Natural killer cell (primary cell): Measurements from ENCODE around the gene RAD51B. TPM values are rescaled to one million over a fixed set of nuclear protein-coding genes. Genes with fewer than 3 reads are reported as not detected.
A peak's percentile ranks its signal among the peaks of the same experiment; 100 is the strongest.

Experiments used
- ATAC-seq, 3 donors: fragments of 150-1000 bp in 2 of 3; fragments of 200-7000 bp in 1 of 3; cut with Tn5 transposase; 1 replicate in 1 of 3; 2 replicates in 2 of 3; pipeline ENCODE4 v1.10.0; 2021; ENCODE audit warnings: mild to moderate bottlenecking in 2 of 3, moderate library complexity in 2 of 3
- DNase-seq, 2 donors: peaks; one replicate each; pipeline versions ENCODE4 v3.0.0 to v3.0.0-alpha.2; 2013 to 2021; ENCODE audit warnings: mixed read lengths in 1 of 2
- H3K27ac ChIP-seq: one replicate; pipeline ENCODE4 v1.5.1; 2013; ENCODE audit warnings: mild to moderate bottlenecking, low read length
- H3K27me3 ChIP-seq: one replicate; pipeline ENCODE4 v1.6.1; 2013; ENCODE audit warnings: low read length; ENCODE audit not compliant: control insufficient read depth, insufficient read depth
- H3K36me3 ChIP-seq: one replicate; pipeline ENCODE4 v1.6.1; 2013; ENCODE audit warnings: low read length; ENCODE audit not compliant: control insufficient read depth, insufficient read depth
- H3K4me1 ChIP-seq: one replicate; pipeline ENCODE4 v1.6.1; 2013; ENCODE audit warnings: low read length; ENCODE audit not compliant: control insufficient read depth, insufficient read depth
- H3K4me3 ChIP-seq: one replicate; pipeline ENCODE4 v1.5.1; 2013; ENCODE audit warnings: low read length
- H3K9me3 ChIP-seq: one replicate; pipeline ENCODE4 v1.6.1; 2013; ENCODE audit warnings: low read length; ENCODE audit not compliant: control insufficient read depth, insufficient read depth
- H3K27ac Mint-ChIP-seq, 2 donors: one replicate each; pipeline ENCODE4 v1.8.0; 2022; ENCODE audit warnings: mild to moderate bottlenecking in 2 of 2, mixed read lengths in 2 of 2, moderate library complexity in 1 of 2
- H3K27me3 Mint-ChIP-seq, 2 donors: one replicate each; pipeline ENCODE4 v1.8.0; 2022; ENCODE audit warnings: low read depth in 2 of 2, mixed read lengths in 2 of 2
- H3K36me3 Mint-ChIP-seq: one replicate; pipeline ENCODE4 v1.8.0; 2022; ENCODE audit warnings: mixed read lengths
- H3K4me1 Mint-ChIP-seq, 2 donors: one replicate each; pipeline ENCODE4 v1.8.0; 2022; ENCODE audit warnings: mixed read lengths in 2 of 2
- H3K4me3 Mint-ChIP-seq: one replicate; pipeline ENCODE4 v1.8.0; 2022; ENCODE audit warnings: mild to moderate bottlenecking, moderate library complexity, mixed read lengths
- H3K9me3 Mint-ChIP-seq, 2 donors: one replicate each; pipeline ENCODE4 v1.8.0; 2022; ENCODE audit warnings: mixed read lengths in 2 of 2
- CTCF ChIP-seq: fragments of 200-600 bp; IDR thresholded peaks from one replicate; pipeline ENCODE4 v1.8.0; 2022; ENCODE audit warnings: antibody characterized with exemption
- WGBS: methylation state at CpG from one replicate; pipeline ENCODE4 v1.1.7; 2013; ENCODE audit warnings: missing lambda C conversion rate; ENCODE audit not compliant: insufficient coverage; 5-methylcytosine and 5-hydroxymethylcytosine counted together
- intact Hi-C: fragments of 100-400 bp; cut with micrococcal nuclease; formaldehyde crosslinking; loops from one replicate; pipeline ENCODE4 v1.14.2; 2022
- total RNA-seq, 4 donors: library from RNA; stranded (reverse); fragments of 120-200 nt in 1 of 4; gene quantifications; one replicate each; pipeline versions ENCODE4 v1.2.3 to v1.2.4, GENCODE V29; 2013 to 2022

Gene RAD51B
- total RNA-seq, 3 donors from 2014 or later (not counting 1 experiment from before 2014, with no cell fraction given) = 28.1 to 37.6 (median 28.6) TPM

GRCh38 chr14:68263563-68264259 lies 444.1 kb downstream of the RAD51B start:
- Mint-ChIP-seq H3K27ac (no peak overlapping the region), H3K27me3 (no peaks in the 10 kb centered on the region), H3K36me3 (no peaks in the 10 kb centered on the region), H3K4me1 (peaks cover 25 to 27% of the 10 kb centered on the region in 2 donors), H3K9me3 (no peaks in the 10 kb centered on the region), H3K4me3 (no peak overlapping the region)
- Histone ChIP-seq H3K27ac (no peak overlapping the region), H3K4me1 (peaks cover 12% of the 10 kb centered on the region), H3K27me3 (no peaks in the 10 kb centered on the region), H3K36me3 (no peaks in the 10 kb centered on the region), H3K4me3 (no peak overlapping the region), H3K9me3 (no peaks in the 10 kb centered on the region)
- intact Hi-C loops = no loop called here
- 80% methylated on average over 3 of the region's 3 CpGs for WGBS
- no peak for ATAC-seq
- DNase-seq = no peak
- TF ChIP-seq CTCF = no peak

- Histone ChIP-seq H3K27me3 (no peaks in the 10 kb centered on the region), H3K4me3 (no peak overlapping the region), H3K36me3 (no peaks in the 10 kb centered on the region), H3K4me1 (peaks cover 14% of the 10 kb centered on the region), H3K27ac (no peak overlapping the region), H3K9me3 (no peaks in the 10 kb centered on the region)
- no peak overlapping the region for H3K27ac Mint-ChIP-seq
- H3K27me3 Mint-ChIP-seq = no peaks in the 10 kb centered on the region
- DNase-seq (no peak), ATAC-seq (no peak)
- H3K9me3 Mint-ChIP-seq = no peaks in the 10 kb centered on the region
- H3K4me1 Mint-ChIP-seq = peaks cover 27 to 28% of the 10 kb centered on the region in 2 donors
- H3K4me3 Mint-ChIP-seq = no peak overlapping the region
- intact Hi-C loops = no loop called here
- TF ChIP-seq CTCF = no peak
- WGBS = 99% methylated on average over 2 of the region's 2 CpGs
- H3K36me3 Mint-ChIP-seq = no peaks in the 10 kb centered on the region
Observed at GRCh38 chr14:68264260-68264569, 444.6 kb downstream of the RAD51B start.

GRCh38 chr14:68266998-68267397 lies 447.4 kb downstream of the RAD51B start:
- Histone ChIP-seq H3K27me3 (no peaks in the 10 kb centered on the region), H3K4me1 (peaks cover 20% of the 10 kb centered on the region), H3K27ac (peak overlapping the region; percentile 76), H3K9me3 (no peaks in the 10 kb centered on the region), H3K4me3 (no peak overlapping the region), H3K36me3 (no peaks in the 10 kb centered on the region)
- Mint-ChIP-seq H3K4me3 (no peak overlapping the region), H3K9me3 (no peaks in the 10 kb centered on the region), H3K27ac (peak overlapping the region in 1 of 2 donors; percentile 92), H3K27me3 (no peaks in the 10 kb centered on the region), H3K36me3 (no peaks in the 10 kb centered on the region), H3K4me1 (peaks cover 44 to 46% of the 10 kb centered on the region in 2 donors)
- DNase-seq (no peak), ATAC-seq (no peak)
- intact Hi-C loops = loop anchor here (5.0 kb wide), 2 partner anchors 55 to 550 kb away; no protein-coding TSS in a partner anchor
- WGBS = 87% methylated on average over 5 of the region's 7 CpGs
- TF ChIP-seq CTCF = no peak

GRCh38 chr14:68268197-68268596 lies 448.6 kb downstream of the RAD51B start:
- Histone ChIP-seq H3K4me3 (no peak overlapping the region), H3K27me3 (no peaks in the 10 kb centered on the region), H3K9me3 (no peaks in the 10 kb centered on the region), H3K4me1 (peaks cover 26% of the 10 kb centered on the region), H3K36me3 (no peaks in the 10 kb centered on the region), H3K27ac (peak overlapping the region; percentile 76)
- no peak for TF ChIP-seq CTCF
- ATAC-seq (peak; percentile 16 to 41 (median 25)), DNase-seq (peak in 1 of 2 donors; percentile 51)
- no peaks in the 10 kb centered on the region for H3K27me3 Mint-ChIP-seq
- peak overlapping the region; percentile 92 to 93 for H3K27ac Mint-ChIP-seq
- no CpG with 5 or more reads among the region's 2 CpGs for WGBS
- peaks cover 48 to 52% of the 10 kb centered on the region in 2 donors for H3K4me1 Mint-ChIP-seq
- no peaks in the 10 kb centered on the region for H3K36me3 Mint-ChIP-seq
- H3K4me3 Mint-ChIP-seq = peak overlapping the region; percentile 80
- intact Hi-C loops = loop anchor here (1.0 to 5.0 kb wide), 4 partner anchors 15 to 549 kb away; no protein-coding TSS in a partner anchor
- no peaks in the 10 kb centered on the region for H3K9me3 Mint-ChIP-seq
